Measurements from ENCODE around the gene AP1G2. TPM values are rescaled to one million over a fixed set of nuclear protein-coding genes. Genes with fewer than 3 reads are reported as not detected.
A peak's percentile ranks its signal among the peaks of the same experiment; 100 is the strongest.

Gene AP1G2
- total RNA-seq, 1 experiment from 2014 or later = 26.0 TPM

DNA sequence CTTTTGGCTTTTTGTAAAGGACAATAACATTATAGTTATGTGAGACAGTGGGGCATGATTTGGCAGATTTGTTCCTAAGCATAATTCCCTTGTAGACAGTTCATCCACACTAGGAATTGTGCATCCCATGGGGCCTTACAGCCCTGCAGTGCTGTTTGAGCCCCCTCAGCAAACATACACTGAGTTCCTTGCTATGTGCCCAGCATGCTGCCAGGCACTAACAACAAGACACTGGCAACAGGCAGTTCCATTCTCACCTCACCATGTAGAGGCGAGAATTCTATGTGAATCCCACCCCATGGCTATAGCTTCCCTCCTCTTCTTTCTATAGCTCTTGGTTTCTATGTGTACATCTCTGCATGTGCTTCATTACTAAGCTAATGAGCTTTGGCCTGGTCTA, 9.6 kb downstream of the AP1G2 start:
- H3K4me3 ChIP-seq (ENCODE audit: low read depth, low read length, poor library complexity, severe bottlenecking) = no peak overlapping the region
- H3K4me1 ChIP-seq (ENCODE audit: insufficient read depth, low read length, poor library complexity, severe bottlenecking) = peaks cover 8% of the 10 kb centered on the region
- no TSS peak for BruUV-seq (replicated peaks)
- TF ChIP-seq, protein P1, sequence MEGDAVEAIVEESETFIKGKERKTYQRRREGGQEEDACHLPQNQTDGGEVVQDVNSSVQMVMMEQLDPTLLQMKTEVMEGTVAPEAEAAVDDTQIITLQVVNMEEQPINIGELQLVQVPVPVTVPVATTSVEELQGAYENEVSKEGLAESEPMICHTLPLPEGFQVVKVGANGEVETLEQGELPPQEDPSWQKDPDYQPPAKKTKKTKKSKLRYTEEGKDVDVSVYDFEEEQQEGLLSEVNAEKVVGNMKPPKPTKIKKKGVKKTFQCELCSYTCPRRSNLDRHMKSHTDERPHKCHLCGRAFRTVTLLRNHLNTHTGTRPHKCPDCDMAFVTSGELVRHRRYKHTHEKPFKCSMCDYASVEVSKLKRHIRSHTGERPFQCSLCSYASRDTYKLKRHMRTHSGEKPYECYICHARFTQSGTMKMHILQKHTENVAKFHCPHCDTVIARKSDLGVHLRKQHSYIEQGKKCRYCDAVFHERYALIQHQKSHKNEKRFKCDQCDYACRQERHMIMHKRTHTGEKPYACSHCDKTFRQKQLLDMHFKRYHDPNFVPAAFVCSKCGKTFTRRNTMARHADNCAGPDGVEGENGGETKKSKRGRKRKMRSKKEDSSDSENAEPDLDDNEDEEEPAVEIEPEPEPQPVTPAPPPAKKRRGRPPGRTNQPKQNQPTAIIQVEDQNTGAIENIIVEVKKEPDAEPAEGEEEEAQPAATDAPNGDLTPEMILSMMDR (conservative IDR thresholded peaks at IDR 0.05; ENCODE audit: low read depth, low read length) = no peak
- TF ChIP-seq EZH2 (IDR thresholded peaks at IDR 0.05; ENCODE audit: borderline replicate concordance, low read depth, low read length, poor library complexity, severe bottlenecking) = no peak
- H3K9me3 ChIP-seq (ENCODE audit: low read depth, low read length, poor library complexity, severe bottlenecking) = no peaks in the 10 kb centered on the region
- POLR2A ChIA-PET (ENCODE audit: low non-redundant PET) = no interaction called here
- peak overlapping the region; percentile 96 for H3K27ac ChIP-seq (ENCODE audit: low read depth, low read length, poor library complexity, severe bottlenecking)
- intact Hi-C loops (cut with micrococcal nuclease; ENCODE audit: unreplicated experiment) = loop anchor here (2.0 kb wide), 1 partner anchor 229 kb away; no protein-coding TSS in a partner anchor
- DNase-seq (ENCODE audit: low spot score) = no peak
- CTCF ChIA-PET = interaction anchor here (0.9 to 3.3 kb wide), 2 partner anchors 76 to 79 kb away, joined by 3 to 29 read pairs; no protein-coding TSS in a partner anchor
- peaks cover 11% of the 10 kb centered on the region for H3K36me3 ChIP-seq (ENCODE audit: insufficient read depth, low read length, poor library complexity, severe bottlenecking)
- H3K27me3 ChIP-seq (replicated peaks; ENCODE audit: insufficient read depth, low read depth, low read length, poor library complexity) = no peaks in the 10 kb centered on the region

DNA sequence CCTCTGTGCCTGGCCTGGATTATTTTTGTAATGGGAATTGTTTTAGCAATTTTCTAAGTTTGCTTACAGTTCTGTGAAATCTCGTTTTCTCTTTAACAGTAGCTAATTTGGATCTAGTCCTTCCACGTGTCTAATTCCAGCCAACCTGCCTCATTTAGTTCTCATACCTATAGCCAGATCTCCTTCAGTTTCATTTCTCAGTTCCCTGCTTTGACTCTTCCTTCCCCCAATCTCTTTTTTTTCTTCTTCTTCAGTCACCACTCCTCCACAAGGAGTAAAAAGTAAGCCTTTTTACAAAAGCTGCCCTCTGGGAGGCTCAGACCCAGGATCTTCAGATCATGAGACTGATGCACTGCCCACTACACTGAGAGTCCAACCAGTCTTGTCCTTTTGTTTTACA, 10.1 kb downstream of the AP1G2 start:
- intact Hi-C loops (cut with micrococcal nuclease; ENCODE audit: unreplicated experiment) = no loop called here
- Histone ChIP-seq H3K4me3 (ENCODE audit: low read depth, low read length, poor library complexity, severe bottlenecking) (no peak overlapping the region), H3K36me3 (ENCODE audit: insufficient read depth, low read length, poor library complexity, severe bottlenecking) (peaks cover 11% of the 10 kb centered on the region)

DNA sequence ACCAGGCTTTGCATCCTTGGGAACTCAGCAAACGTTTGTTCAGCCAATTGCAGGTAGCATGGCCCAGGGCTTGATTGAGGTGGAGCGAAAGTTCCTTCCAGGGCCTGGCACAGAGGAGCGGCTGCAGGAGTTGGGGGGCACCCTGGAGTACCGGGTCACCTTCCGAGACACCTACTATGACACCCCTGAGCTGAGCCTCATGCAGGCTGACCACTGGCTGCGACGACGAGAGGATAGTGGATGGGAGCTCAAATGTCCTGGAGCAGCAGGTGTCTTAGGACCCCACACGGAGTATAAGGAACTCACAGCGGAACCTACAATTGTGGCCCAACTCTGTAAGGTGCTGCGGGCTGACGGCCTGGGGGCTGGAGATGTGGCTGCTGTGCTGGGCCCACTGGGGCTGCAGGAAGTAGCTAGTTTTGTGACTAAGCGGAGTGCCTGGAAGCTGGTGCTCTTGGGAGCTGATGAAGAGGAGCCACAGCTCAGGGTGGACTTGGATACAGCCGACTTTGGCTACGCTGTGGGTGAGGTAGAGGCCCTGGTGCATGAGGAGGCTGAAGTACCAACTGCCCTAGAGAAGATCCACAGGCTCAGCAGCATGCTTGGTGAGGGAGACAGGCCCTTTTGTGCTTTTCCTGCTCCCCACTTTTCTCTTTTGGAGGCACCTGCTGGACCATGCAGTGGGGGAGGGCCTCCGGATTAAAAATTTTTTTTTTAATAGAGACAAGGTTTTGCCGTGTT, 10.7 kb downstream of the AP1G2 start:
- ChIA-PET POLR2A (ENCODE audit: low non-redundant PET) (no interaction called here), CTCF (interaction anchor here (1.2 kb wide), 1 partner anchor 78 kb away, joined by 4 read pairs; no protein-coding TSS in a partner anchor)
- no peaks in the 10 kb centered on the region for H3K9me3 ChIP-seq (ENCODE audit: low read depth, low read length, poor library complexity, severe bottlenecking)
- peaks cover 11% of the 10 kb centered on the region for H3K36me3 ChIP-seq (ENCODE audit: insufficient read depth, low read length, poor library complexity, severe bottlenecking)
- intact Hi-C loops (cut with micrococcal nuclease; ENCODE audit: unreplicated experiment) = no loop called here
- DNase-seq (ENCODE audit: low spot score) = no peak
- TF ChIP-seq EZH2 (IDR thresholded peaks at IDR 0.05; ENCODE audit: borderline replicate concordance, low read depth, low read length, poor library complexity, severe bottlenecking) = no peak
- TF ChIP-seq, protein P1 (conservative IDR thresholded peaks at IDR 0.05; ENCODE audit: low read depth, low read length) = no peak
- H3K27me3 ChIP-seq (replicated peaks; ENCODE audit: insufficient read depth, low read depth, low read length, poor library complexity) = no peaks in the 10 kb centered on the region
- BruUV-seq (replicated peaks) = no TSS peak
- H3K4me1 ChIP-seq (ENCODE audit: insufficient read depth, low read length, poor library complexity, severe bottlenecking) = peaks cover 8% of the 10 kb centered on the region
- H3K27ac ChIP-seq (ENCODE audit: low read depth, low read length, poor library complexity, severe bottlenecking) = peak overlapping the region; percentile 96
- H3K4me3 ChIP-seq (ENCODE audit: low read depth, low read length, poor library complexity, severe bottlenecking) = peak overlapping the region; percentile 74

More for the DNA sequence above, 10.1 kb downstream of the AP1G2 start:
- H3K4me1 ChIP-seq (ENCODE audit: insufficient read depth, low read length, poor library complexity, severe bottlenecking) = peaks cover 8% of the 10 kb centered on the region
- TF ChIP-seq, protein P1 (conservative IDR thresholded peaks at IDR 0.05; ENCODE audit: low read depth, low read length) = no peak
- TF ChIP-seq EZH2 (IDR thresholded peaks at IDR 0.05; ENCODE audit: borderline replicate concordance, low read depth, low read length, poor library complexity, severe bottlenecking) = no peak
- CTCF ChIA-PET = interaction anchor here (0.9 to 3.3 kb wide), 3 partner anchors 76 to 79 kb away, joined by 3 to 29 read pairs (median 4); no protein-coding TSS in a partner anchor
- POLR2A ChIA-PET (ENCODE audit: low non-redundant PET) = no interaction called here
- DNase-seq (ENCODE audit: low spot score) = no peak
- no TSS peak for BruUV-seq (replicated peaks)
- H3K9me3 ChIP-seq (ENCODE audit: low read depth, low read length, poor library complexity, severe bottlenecking) = no peaks in the 10 kb centered on the region
- peak overlapping the region; percentile 96 for H3K27ac ChIP-seq (ENCODE audit: low read depth, low read length, poor library complexity, severe bottlenecking)
- H3K27me3 ChIP-seq (replicated peaks; ENCODE audit: insufficient read depth, low read depth, low read length, poor library complexity) = no peaks in the 10 kb centered on the region

Measured in A673 (cell line).